ENCODE results near the gene TSPAN2. TPM values are rescaled to one million over a fixed set of nuclear protein-coding genes. Genes with fewer than 3 reads are reported as not detected.
A peak's percentile ranks its signal among the peaks of the same experiment; 100 is the strongest.

Gene TSPAN2
- total RNA-seq, 2 experiments from 2014 or later, result 0.25 to 0.36 TPM

- ChIA-PET CTCF (ENCODE audit: unreplicated experiment) (no interaction called here), POLR2A (no interaction called here)
- no peaks in the 10 kb centered on the region for H4K20me1 ChIP-seq (ENCODE audit: insufficient read depth, low read length)
- no peaks in the 10 kb centered on the region for H3K9me2 ChIP-seq (ENCODE audit: insufficient read depth, low read length)
- intact Hi-C loops (cut with micrococcal nuclease; ENCODE audit: unreplicated experiment), result loop anchor here (10.0 kb wide), 1 partner anchor 337 kb away; the partner anchor contains the start of gene CSDE1
- peak overlapping the region; percentile 28; the same call in 1 of the 2 replicates for H2AFZ ChIP-seq (ENCODE audit: low read length)
- no peak overlapping the region for H3K4me2 ChIP-seq (ENCODE audit: low read length)
- TF ChIP-seq CTCF (conservative IDR thresholded peaks at IDR 0.05; ENCODE audit: low read length), result no peak
- no peak for TF ChIP-seq EZH2phosphoT487 (IDR thresholded peaks at IDR 0.05; ENCODE audit: borderline replicate concordance, low read depth, low read length)
- no peaks in the 10 kb centered on the region for H3K36me3 ChIP-seq (ENCODE audit: insufficient read depth, low read length)
- H3K4me3 ChIP-seq (ENCODE audit: low read depth, low read length, poor library complexity, severe bottlenecking), result no peak overlapping the region
- no peak overlapping the region for H3K27ac ChIP-seq (ENCODE audit: low read depth, low read length, poor library complexity, severe bottlenecking)
- H3K4me1 ChIP-seq (ENCODE audit: insufficient read depth, low read length, poor library complexity, severe bottlenecking), result peaks cover 6% of the 10 kb centered on the region
- H3K9me3 ChIP-seq (ENCODE audit: low read length), result no peaks in the 10 kb centered on the region
- no peaks in the 10 kb centered on the region for H3K79me2 ChIP-seq (ENCODE audit: insufficient read depth, low read depth, low read length)
- DNase-seq (ENCODE audit: low spot score), result no peak
- no TSS peak for BruUV-seq (replicated peaks)
Measured at GRCh38 chr1:115092175-115092574, 2.9 kb upstream of the TSPAN2 start.

- Histone ChIP-seq H3K36me3 (ENCODE audit: insufficient read depth, low read length) (no peaks in the 10 kb centered on the region), H3K4me3 (ENCODE audit: low read depth, low read length, poor library complexity, severe bottlenecking) (no peak overlapping the region), H3K4me1 (ENCODE audit: insufficient read depth, low read length, poor library complexity, severe bottlenecking) (peaks cover 6% of the 10 kb centered on the region), H4K20me1 (ENCODE audit: insufficient read depth, low read length) (no peaks in the 10 kb centered on the region), H3K27ac (ENCODE audit: low read depth, low read length, poor library complexity, severe bottlenecking) (no peak overlapping the region), H3K79me2 (ENCODE audit: insufficient read depth, low read depth, low read length) (no peaks in the 10 kb centered on the region), H3K9me3 (ENCODE audit: low read length) (no peaks in the 10 kb centered on the region), H2AFZ (ENCODE audit: low read length) (no peak overlapping the region), H3K4me2 (ENCODE audit: low read length) (no peak overlapping the region), H3K9me2 (ENCODE audit: insufficient read depth, low read length) (no peaks in the 10 kb centered on the region)
- no TSS peak for BruUV-seq (replicated peaks)
- CTCF ChIA-PET (ENCODE audit: unreplicated experiment), result no interaction called here
- POLR2A ChIA-PET, result no interaction called here
- DNase-seq (ENCODE audit: low spot score), result no peak
- intact Hi-C loops (cut with micrococcal nuclease; ENCODE audit: unreplicated experiment), result loop anchor here (10.0 kb wide), 1 partner anchor 337 kb away; the partner anchor contains the start of gene CSDE1
- no peak for TF ChIP-seq EZH2phosphoT487 (IDR thresholded peaks at IDR 0.05; ENCODE audit: borderline replicate concordance, low read depth, low read length)
- TF ChIP-seq CTCF (conservative IDR thresholded peaks at IDR 0.05; ENCODE audit: low read length), result no peak
Measured at GRCh38 chr1:115091572-115091971, 2.3 kb upstream of the TSPAN2 start.

GRCh38 chr1:115090956-115091355 lies 1.7 kb upstream of the TSPAN2 start:
- H2AFZ ChIP-seq (ENCODE audit: low read length), result no peak overlapping the region
- intact Hi-C loops (cut with micrococcal nuclease; ENCODE audit: unreplicated experiment), result loop anchor here (10.0 kb wide), 1 partner anchor 336 kb away; the partner anchor contains the start of gene CSDE1
- no peak overlapping the region for H3K27ac ChIP-seq (ENCODE audit: low read depth, low read length, poor library complexity, severe bottlenecking)
- BruUV-seq (replicated peaks), result no TSS peak
- H3K9me3 ChIP-seq (ENCODE audit: low read length), result no peaks in the 10 kb centered on the region
- no peaks in the 10 kb centered on the region for H4K20me1 ChIP-seq (ENCODE audit: insufficient read depth, low read length)
- ChIA-PET CTCF (ENCODE audit: unreplicated experiment) (interaction anchor here (0.5 kb wide), 1 partner anchor 13 kb away, joined by 3 read pairs; no protein-coding TSS in a partner anchor), POLR2A (no interaction called here)
- H3K36me3 ChIP-seq (ENCODE audit: insufficient read depth, low read length), result no peaks in the 10 kb centered on the region
- DNase-seq (ENCODE audit: low spot score), result no peak
- H3K4me2 ChIP-seq (ENCODE audit: low read length), result no peak overlapping the region
- H3K4me3 ChIP-seq (ENCODE audit: low read depth, low read length, poor library complexity, severe bottlenecking), result no peak overlapping the region
- TF ChIP-seq CTCF (conservative IDR thresholded peaks at IDR 0.05; ENCODE audit: low read length) (no peak), EZH2phosphoT487 (IDR thresholded peaks at IDR 0.05; ENCODE audit: borderline replicate concordance, low read depth, low read length) (no peak)
- H3K9me2 ChIP-seq (ENCODE audit: insufficient read depth, low read length), result no peaks in the 10 kb centered on the region
- peaks cover 6% of the 10 kb centered on the region for H3K4me1 ChIP-seq (ENCODE audit: insufficient read depth, low read length, poor library complexity, severe bottlenecking)
- no peaks in the 10 kb centered on the region for H3K79me2 ChIP-seq (ENCODE audit: insufficient read depth, low read depth, low read length)

All from OCI-LY7 (cell line).